RPMI7951 (cell line): ENCODE measurements around the gene TRIM29. TPM values are rescaled to one million over a fixed set of nuclear protein-coding genes. Genes with fewer than 3 reads are reported as not detected.
A peak's percentile ranks its signal among the peaks of the same experiment; 100 is the strongest.

Source experiments
- DNase-seq: peaks from one replicate; pipeline ENCODE4 v3.0.0-alpha.2; 2012; ENCODE audit warnings: low read depth
- total RNA-seq: library from RNA; depleted of rRNA; stranded (reverse); fragments of >200 nt; shearing (Covaris generic); gene quantifications from 2 replicates; pipeline ENCODE4 v1.2.3, GENCODE V29; 2014

The TRIM29 gene
- total RNA-seq, 1 experiment from 2014 or later = not detected

DNA sequence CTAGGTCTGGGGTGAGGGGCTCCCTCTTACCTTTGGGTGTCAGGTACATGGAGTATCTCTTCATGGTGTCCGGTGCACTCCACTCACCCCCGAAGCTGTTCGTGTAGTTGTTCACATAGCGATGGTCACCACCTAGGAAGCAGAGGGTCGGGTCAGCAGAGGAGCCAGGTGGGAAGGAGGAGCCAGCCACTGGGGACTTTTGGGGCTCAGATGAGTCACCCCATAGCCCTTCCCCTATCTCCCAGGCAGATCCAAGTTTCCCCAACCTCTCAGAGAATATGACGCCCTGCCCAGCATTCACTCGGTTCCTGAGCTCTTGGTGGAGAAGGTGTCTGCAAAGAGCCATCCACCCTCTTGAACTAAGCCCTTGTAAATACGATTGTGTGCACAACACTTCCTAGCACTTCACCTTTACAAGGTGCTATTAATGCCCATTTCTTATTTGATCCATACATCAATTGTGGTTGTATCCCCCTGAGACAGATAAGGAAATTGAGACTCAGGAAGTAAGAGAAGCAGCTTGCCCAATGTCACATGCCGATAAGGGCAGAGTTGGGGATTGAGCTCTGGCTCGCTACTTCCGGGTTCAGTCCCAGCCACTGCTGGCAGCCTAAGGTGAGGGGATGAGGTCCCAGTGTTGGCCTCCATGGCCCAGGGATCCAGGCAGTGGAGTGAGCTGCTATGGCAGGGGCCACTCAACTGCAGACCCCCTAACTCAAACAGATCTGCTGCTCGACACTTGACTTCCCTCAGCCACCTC, 14.8 kb downstream of the TRIM29 start:
- DNase-seq = no peak

DNA sequence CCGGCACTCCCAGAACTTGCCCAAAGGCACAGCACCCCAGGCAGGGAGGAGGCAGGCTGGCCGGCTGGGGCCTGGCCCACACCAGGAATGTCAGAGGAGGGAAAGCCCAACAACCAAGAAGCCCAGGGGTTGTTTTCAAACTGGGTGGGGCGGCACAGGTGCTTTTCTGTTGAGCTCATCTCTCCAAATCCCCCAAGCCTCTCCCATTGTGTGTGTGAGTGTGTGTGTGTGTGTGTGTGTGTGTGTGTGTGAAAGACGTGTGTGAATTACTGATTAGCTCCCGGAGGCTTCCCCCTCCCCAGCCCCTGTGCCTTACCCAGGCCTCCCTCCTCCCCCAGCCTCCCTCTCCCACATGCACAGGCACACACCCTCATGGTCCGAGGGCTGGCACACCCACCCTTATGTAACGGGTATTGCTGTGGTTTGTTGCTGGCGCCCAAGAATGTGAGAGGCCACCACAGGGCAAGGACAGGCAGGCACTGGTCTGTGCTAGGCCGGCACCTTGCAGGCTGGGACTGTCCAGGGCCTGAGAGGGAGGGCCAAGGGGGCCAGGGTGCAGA, 15.9 kb downstream of the TRIM29 start:
- DNase-seq = no peak

DNA sequence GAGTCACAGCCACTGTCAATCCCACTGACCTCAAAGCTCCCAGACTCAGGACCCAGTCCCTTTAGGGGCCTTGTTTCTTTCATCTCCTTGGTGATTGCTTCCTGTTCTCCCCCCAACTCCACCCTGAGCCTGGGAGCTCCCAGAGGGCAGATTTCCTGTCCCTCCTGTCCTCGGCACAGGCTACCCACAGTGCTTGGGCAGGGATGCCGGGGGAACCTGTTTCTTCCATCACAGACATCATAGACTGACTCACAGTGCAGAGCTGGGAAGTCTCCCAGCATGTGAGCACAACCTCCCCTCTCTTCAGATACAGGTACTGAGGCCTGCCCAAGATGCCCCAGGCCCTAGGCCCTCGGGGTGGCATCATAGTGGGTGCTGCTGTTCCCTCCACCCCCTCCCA, 16.6 kb downstream of the TRIM29 start:
- DNase-seq = no peak

DNA sequence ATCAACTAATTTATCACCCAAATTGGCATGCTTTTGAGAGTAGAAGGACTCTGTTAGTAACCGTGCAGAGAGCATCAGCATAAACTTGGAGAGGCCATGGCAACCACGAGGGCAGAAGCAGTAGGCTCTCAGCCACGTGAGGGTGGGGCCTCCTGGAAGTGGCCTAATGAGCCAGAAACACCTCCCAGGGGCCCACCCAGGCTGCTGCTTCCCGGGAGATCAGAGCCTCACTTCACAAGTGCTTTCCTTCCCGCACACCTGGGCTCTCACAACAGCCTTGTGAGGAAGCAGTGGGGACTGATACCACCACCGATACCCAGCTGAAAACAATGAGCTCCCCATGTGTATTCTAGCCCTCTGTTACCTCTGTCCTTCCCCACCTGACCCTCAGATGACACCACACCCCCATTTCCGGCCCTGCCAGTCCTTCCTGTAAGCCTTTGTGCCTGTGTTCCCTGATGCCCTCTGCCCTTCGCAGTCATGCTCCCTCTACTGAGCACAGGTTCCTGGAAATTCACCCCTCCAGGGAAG, 17.0 kb downstream of the TRIM29 start:
- DNase-seq = no peak

DNA sequence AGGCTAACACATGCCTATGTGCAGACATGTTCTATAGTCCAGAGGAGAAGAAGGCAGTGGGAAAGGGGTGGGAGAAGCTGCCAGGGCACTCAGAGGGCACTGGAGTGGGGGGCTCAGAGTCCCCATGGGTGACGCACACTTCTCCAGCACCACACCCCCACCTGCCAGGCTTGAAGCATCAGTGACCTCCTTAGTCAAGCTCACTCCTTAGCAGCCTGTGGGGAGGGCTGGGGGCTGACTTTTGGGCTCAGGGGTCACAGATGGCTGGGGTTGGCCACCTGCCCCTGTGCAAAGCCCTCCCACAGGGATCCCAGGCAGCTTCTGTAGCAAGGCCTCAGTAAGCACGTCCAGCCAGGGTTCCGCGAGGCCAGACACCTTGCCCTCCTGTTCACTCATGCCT, 18.8 kb downstream of the TRIM29 start:
- DNase-seq = no peak

DNA sequence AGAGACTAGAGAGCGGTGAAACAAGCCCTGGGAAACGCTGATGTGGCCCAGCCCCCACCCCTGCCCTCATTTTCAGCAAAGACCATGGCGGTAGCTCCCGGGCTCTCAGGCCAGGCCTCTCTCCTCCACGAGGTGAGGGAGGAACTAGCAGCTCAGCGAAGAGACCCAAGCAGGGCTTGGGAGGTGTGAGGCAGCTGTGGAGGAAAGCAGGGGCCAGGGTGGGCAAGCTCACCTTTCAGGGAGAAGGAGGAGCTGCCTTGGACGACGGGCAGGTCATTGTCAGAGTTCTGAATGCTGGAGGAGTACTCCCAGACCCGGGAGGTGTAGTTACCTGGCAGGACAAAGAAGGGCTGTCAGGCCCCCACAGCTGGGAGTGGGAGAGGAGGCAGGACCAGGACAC, 19.9 kb downstream of the TRIM29 start:
- DNase-seq = no peak

DNA sequence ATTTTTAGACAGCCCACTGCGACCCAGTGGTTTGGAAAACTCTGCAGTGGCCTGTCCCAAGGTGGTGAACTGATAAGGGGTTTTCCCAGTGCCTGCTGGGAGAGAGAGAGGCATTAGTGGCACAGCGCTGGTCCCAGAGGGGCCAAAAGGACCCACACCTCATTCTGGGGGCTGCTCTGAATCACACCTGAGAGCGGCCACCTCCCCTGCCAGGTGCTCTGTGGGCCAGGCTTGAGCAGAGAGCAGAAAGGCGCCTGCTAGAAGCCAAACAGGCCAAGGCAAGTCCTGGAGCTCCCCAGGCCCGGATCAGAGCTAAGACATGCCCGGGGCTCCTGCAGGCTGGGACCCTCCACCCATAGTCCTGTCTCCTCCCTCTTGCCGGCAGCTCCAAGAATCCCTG, 20.9 kb downstream of the TRIM29 start:
- no peak for DNase-seq

DNA sequence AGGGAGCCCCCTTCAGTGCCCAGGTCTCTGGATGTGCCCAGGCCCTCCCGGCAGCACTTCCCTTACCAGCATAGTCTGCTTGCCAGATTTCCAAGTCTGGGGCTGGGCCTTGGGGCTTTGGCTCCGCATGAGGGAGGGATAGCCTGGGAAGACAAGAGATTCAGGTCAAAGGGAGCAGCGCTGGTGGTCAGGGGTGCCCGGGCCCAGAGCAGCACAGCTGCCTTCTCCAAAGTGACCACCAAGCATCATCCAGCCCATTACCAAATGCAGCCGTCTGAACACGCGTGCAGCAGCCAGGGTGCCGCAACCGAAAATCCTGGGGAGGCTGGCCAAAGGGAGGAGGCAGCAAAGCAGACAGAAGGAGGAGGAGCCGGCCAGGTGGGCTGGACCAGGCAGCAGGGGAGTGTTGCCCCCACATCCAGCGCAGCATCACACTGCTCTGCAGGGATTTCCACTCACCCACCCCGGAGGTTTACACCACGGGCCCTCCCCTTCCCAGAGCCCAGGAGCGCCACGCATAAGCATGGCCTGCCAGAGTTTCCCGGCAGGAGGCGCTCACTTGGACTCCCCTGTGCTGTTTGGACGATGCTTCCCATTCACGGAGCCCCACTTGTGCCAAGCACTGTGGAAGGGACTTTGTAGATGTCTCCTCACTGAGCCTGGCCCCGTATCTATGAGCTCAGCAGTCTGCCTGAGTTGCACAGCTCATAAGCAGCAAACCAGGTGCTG, 22.5 kb downstream of the TRIM29 start:
- DNase-seq = no peak

DNA sequence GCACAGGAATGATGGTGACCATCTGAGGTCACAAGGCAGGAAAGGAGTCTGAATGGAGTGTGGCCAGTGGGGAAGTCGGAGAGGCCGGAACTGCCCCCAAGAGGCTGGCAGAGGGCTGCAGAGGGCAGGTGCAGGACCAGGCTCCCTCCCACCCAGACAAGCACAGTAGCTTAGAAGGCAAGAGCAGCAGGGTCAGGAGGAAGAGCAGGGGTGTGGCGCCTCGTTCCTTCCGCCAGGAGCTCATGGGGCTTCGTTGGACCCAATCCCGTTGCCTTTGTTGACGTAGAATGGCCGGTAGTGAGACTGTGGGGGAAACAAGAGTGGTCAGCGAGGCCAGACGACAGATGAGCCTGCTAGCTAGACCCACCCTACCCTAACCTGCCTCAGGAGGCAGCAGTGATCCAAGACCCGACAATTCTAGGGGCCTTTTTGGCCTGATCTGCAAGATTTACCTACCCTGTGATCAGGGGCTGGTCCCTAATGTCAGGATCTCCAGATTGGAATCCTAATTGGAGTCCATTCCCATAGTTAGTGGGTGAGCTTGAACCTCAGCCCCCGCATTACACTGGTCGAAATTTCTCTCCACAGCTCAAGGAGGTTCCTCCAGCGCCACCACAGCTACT, 25.6 kb downstream of the TRIM29 start:
- DNase-seq = no peak

DNA sequence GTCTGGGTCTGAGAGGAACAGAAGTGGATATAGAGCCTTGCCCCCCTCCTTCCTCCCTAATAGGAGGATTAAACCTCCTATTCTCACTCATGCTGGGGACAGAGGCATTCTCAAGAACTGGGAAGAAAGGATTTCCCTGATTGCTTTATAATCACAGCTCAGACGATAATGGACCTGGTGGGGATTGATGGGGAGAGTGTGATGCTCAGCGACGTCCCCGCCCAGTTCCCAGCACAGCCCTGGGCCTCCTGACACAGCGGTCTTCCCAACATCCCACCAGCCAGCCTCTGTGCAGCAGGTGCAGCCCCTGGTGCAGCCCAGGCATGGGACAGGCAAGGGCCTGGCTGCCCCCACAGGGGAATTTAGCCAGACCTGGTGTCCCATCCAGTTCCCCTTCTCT, 28.4 kb downstream of the TRIM29 start:
- no peak for DNase-seq

DNA sequence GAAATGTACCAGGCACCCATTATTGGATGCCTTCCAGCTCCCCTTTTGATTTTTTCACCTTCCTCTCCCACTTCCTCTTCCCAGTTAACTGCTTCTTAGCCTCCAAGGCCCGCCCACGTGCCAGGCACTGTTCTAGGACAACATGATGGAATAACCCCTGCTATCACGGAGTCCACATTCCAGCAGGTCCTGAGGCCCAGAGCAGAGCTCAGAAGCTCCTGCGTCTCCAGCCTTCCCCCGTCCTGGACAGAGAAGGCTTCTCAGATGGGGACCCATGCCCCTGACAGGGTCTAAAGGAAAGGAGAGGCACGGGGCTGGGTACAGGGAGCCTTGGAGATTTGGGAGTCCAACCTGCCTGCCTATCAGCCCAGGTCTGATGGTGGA, 29.1 kb downstream of the TRIM29 start:
- no peak for DNase-seq

DNA sequence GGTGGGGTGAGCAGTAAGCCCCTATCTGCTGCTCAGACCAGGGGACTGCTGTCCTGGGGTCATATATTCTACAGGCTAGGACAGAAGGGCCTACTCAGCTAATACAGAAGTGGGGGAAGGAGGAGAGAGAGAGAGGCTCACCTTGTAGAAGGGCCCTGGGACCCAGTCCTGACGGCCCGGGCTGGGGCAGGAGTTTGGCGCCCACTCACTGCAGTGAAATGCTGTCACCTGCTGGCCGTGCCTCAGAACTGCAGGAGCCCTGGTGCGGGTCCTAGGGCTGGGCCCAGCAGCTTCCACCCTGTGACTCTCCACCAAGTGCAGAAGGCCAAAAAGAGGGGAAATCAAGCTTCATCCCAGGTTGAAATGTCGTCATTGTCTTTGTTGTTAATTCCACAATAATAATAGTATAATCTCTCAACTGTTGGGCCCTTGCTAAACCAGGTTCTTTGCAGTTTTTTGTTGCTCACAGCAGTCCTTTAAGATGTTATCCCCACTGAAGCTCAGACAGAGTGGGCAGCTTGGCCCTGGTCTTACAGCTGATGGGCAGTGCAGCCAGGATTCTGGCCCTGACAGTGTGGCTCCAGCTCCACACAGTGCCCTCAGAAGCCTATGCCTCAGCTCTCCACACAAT, 29.6 kb downstream of the TRIM29 start:
- DNase-seq = peak; percentile 29

DNA sequence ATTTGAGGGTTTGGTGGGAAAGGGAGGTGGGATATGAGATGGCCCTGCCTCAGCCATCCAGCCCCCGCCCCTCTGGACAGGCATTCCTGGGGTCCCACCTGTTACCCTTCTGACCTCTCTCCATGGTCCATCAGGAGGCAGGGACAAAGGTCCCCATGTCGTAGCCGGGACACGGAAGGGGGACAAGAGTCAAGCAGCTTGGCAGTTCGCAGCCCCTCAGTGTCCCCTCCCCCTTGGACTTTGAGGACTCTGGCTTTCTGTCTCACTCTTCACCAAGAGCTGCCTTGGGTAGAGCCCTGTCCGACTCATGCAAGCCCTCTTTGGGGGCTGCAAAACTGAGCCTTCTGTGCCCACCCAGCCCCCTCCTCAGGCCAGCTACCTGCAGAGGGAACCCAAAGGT, 30.2 kb downstream of the TRIM29 start:
- no peak for DNase-seq

DNA sequence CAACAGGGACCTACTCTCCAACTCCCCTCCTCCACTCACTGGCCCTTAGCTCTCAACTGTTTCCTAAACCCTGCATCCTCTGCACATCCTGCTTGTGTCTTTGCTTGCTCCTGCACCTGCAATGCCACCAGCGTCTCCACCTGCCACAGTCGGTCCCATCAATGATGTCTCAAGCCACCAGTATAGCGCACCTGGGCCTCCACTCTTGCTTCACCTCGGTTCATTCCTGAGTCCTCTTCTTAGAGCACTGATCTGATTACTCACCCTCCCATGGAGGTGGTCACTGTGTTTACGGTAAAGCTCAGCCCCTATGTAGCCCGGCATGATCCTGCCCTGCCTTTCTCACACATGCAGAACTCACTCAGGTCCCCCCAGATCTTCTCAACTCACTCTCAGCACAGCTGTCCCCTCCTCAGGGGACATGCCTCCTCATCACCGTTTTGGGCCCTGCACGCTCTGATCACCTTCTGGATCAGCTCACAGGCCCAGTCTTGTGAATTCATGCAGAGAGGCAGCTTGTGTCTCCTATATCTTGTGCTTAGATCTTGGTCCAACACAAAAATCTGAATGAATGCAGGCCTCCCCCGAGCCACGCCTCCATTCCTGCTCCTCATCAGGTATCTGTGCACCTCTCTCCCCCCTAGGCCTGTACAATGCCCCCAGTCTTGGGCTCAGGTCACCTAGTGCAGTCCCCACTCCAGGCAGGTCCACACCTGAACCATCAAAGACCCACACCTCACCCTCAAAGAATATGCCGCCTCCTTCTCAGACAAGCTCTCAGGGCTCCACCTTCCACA, 31.4 kb downstream of the TRIM29 start:
- DNase-seq = no peak

DNA sequence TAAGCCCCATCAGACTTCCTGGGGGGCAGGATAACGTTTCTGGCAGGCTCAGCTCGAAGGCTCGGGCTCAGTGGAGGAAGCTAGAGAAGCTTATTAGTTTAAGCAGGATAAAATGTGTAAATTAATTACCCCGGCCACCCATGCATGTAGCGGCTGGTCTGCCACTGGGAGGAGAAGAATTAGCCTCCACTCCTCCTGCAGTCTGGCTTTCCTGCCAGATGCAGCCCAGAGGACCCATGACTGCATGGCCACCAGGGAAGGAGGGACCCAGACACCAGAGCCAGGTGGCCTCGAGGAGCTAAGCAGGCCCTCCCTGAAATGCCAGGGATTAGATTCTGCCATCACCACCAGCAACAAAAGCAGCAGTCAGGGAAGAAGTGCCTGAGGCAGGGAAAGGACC, 32.3 kb downstream of the TRIM29 start:
- DNase-seq = no peak

DNA sequence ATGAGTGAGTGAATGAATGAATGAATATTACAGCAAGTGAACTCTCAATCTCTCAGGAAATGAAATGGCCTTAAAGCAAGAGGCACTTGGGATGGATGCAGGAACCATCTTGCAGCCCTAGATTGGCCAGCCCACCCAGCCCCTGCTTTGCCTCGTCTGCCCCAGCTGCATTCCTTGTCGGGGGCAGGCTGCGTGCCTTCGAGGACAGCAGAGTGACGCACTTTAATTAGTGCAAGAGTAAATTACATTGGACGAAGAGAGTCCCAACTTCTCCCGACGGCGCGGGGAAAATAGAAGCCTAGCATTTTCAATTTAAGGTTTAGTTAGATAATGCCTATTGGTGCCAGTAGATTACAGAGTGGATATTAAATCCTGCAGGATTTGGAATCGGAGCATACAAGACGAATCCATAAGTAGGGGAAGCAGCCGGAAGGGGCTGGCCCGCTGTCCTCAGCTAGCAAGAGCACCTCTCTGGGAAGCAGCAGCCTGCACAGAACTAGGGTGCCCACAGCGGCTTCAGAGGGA, 33.8 kb downstream of the TRIM29 start:
- DNase-seq = no peak

DNA sequence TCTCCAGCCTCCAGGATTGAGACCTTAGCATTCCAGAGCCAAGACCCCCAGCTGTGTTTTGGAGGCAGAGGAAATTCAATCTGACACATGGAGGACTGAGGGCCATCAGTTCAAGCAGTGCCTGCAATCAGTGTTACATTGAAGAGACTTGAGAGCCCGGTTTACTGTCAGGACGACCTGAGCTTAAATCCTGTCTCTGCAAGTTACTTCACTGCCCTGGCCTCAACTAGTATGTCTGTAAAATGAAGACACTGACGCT, 35.1 kb downstream of the TRIM29 start:
- no peak for DNase-seq

DNA sequence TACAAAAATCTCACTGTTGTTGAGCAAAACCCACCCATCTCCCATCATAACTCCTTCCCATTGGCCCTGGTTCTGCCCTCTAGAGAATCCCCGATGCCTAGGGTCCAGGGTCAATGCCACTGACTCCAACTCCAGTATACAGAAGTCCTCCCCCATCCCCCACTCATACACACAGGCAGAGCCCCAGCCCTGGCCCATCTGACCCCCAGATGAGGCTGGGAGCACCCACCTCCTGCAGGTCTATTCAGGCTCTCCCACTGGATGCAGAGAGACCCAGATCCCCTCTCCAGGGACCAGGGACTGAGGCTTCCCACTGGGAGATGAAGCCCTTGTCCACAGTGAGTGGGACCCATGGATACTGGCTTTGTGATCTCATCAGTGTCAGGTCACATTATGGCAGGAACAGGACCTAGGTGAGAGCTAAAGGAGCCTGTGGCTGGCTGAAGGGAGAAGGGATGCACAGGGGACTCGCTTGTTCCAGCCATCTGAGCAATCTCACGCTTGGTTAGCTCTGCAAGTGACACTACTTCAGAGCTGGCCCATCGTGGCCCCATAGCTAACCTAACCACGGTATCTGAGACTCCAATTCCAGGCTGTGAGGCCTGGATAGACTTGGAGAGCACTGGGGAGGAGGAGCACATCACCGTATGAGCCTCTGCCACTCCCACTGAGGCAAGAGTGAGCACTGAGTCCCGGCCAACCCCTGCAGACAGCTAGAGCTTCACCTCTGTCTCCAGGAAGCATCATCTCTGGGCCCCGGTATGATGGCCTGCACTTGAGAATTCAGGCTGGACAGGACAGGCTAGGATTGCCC, 35.7 kb downstream of the TRIM29 start:
- no peak for DNase-seq

DNA sequence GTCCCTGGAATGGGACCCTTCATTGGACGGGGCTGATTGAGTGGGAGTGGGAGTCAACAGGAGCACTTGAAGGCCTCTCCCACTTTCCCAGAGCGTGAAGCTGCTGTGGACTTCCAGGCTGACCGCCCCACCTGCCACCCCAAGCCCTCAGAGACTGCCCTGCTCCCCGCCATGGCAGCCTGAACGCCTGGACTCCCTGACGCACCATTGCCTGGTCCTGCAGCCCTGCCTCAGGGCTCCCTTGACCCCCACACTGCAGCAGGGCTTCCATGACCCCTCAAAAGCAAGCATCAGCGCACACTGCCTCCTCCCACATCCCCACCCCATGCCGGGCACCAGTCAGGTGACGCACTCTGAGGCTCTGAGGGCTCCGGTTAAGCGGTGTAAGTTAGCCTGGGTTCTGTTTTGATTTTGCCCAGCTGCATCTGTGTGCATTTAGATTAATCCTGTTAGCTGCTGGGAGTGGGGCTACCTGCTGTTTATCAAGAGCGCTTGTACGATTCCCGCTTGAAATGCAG, 39.4 kb downstream of the TRIM29 start:
- DNase-seq = no peak

DNA sequence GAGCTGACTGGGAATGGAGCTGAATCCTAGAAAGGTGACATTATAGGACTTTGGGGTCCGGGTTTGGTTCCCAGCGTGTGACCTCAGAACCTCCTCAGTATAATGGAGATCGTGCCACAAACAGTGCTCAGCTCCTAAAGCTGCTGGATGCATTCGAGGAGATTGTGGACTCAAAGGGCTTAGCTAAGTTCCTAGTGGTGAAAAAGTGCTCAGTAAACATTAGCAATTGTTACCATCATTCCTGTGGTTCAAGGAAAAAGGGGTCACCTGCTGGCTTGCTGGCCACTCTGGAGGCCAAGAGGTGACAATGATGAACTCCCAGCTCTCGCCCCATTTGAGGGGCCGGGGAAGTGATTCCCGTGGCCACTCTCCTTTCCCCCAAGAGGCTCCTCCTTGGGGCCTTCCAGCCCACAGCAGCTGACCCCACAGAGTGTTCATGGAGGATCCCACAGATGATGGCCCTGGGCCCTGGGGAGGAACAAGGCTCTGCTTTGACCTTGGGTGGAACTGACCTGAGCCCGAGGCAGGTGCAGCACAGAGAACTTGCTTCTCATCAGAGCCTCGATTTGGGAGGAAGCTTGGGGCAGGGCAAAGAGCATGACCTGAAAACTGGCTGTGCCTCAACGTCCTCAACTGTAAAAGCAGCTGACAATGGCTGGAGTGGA, 40.1 kb downstream of the TRIM29 start:
- DNase-seq = no peak
